SU-DHL-6 (cell line): Measurements from ENCODE around the gene TTC8.

Source experiments
- H2AFZ ChIP-seq: fragments of 200-600 bp; sonication (generic); 2 replicates; pipeline ENCODE4 v1.6.1; 2014; ENCODE audit warnings: low read depth, mild to moderate bottlenecking, moderate library complexity, mixed read lengths, antibody characterized with exemption, low read length; ENCODE audit not compliant: severe bottlenecking
- H3F3A ChIP-seq: fragments of 200-600 bp; shearing (Covaris generic); 2 replicates; pipeline ENCODE4 v1.6.0; 2016; ENCODE audit warnings: antibody characterized with exemption, mild to moderate bottlenecking; ENCODE audit not compliant: insufficient read depth
- H3K27ac ChIP-seq: fragments of 200-600 bp; sonication (generic); 2 replicates; pipeline ENCODE4 v1.5.1; 2016; ENCODE audit warnings: low read depth, mild to moderate bottlenecking, low read length, moderate library complexity, mixed read lengths
- H3K27me3 ChIP-seq: fragments of 200-600 bp; sonication (generic), shearing (Covaris generic); 2 replicates; pipeline ENCODE4 v1.6.0; 2014; ENCODE audit warnings: mild to moderate bottlenecking, low read length
- H3K36me3 ChIP-seq: fragments of 200-600 bp; sonication (generic); 2 replicates; pipeline ENCODE4 v1.6.1; 2014; ENCODE audit warnings: mild to moderate bottlenecking, low read length, mixed read lengths
- H3K4me2 ChIP-seq: fragments of 300-600, 200-600 bp; shearing (Covaris generic), sonication (generic); 2 replicates; pipeline ENCODE4 v1.6.0; 2014; ENCODE audit warnings: low read length, low read depth, mild to moderate bottlenecking; ENCODE audit not compliant: poor library complexity, severe bottlenecking
- H3K4me3 ChIP-seq: fragments of 200-600 bp; sonication (generic); 2 replicates; pipeline ENCODE4 v1.5.1; 2014; ENCODE audit warnings: antibody characterized with exemption, low read length, mild to moderate bottlenecking, mixed read lengths; ENCODE audit not compliant: insufficient read depth, poor library complexity, severe bottlenecking
- H3K79me2 ChIP-seq: fragments of 200-600 bp; sonication (generic); 2 replicates; pipeline ENCODE4 v1.6.1; 2014; ENCODE audit warnings: mild to moderate bottlenecking, low read length, moderate library complexity; ENCODE audit not compliant: insufficient read depth
- H3K9ac ChIP-seq: fragments of 200-600 bp; sonication (generic); 2 replicates; pipeline ENCODE4 v1.7.0; 2014; ENCODE audit warnings: mild to moderate bottlenecking, low read length
- H3K9me2 ChIP-seq: fragments of 200-600 bp; sonication (generic); replicated peaks from 2 replicates; pipeline ENCODE4 v1.6.1; 2014; ENCODE audit warnings: low read length; ENCODE audit not compliant: insufficient read depth
- H3K9me3 ChIP-seq: fragments of 200-600 bp; sonication (generic); 2 replicates; pipeline ENCODE4 v1.6.1; 2014; ENCODE audit warnings: low read length, mixed read lengths; ENCODE audit not compliant: insufficient read depth
- H4K20me1 ChIP-seq: fragments of 200-600 bp; sonication (generic); 2 replicates; pipeline ENCODE4 v1.6.1; 2014; ENCODE audit warnings: low read depth, mild to moderate bottlenecking, antibody characterized with exemption, low read length, moderate library complexity, mixed read lengths
- EZH2phosphoT487 ChIP-seq: fragments of 200-600 bp; sonication (generic), shearing (Covaris generic); conservative IDR thresholded peaks from 2 replicates; pipeline ENCODE4 v1.6.1; 2018; ENCODE audit warnings: mild to moderate bottlenecking, antibody characterized with exemption, low read length, moderate library complexity, mixed read lengths
- TF ChIP-seq, protein P1 (sequence below): fragments of 200-600 bp; sonication (generic); IDR thresholded peaks from one replicate; pipeline ENCODE4 v1.5.1; 2017; ENCODE audit warnings: antibody characterized with exemption, mild to moderate bottlenecking, low read length, moderate library complexity; ENCODE audit not compliant: insufficient read depth, poor library complexity, severe bottlenecking

The TTC8 gene

DNA sequence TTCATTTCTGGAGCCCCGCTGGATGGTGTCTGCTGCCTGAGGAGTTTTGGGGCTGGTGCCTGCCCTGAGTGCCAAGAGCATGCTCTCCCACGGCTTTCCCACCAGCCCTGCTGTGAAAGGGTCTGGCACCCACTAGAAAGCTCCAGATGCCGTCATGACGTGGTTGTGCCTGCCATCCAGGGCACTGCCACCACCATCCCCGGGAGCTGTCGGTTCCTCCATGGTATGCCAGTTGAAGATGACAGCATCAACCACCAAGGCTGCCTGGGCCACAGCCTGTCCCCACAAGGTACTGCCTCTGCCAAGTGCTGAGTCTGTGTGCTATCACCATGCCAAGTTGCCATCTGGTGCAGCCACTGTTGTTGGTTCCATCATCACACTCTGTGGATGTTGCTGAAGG, 85.9 kb downstream of the TTC8 start:
- Histone ChIP-seq H3K27ac (no peak overlapping the region), H3K79me2 (no peaks in the 10 kb centered on the region), H3K9me2 (no peaks in the 10 kb centered on the region), H3K4me3 (no peak overlapping the region), H3K4me2 (no peak overlapping the region), H3K27me3 (no peaks in the 10 kb centered on the region; the same call in 1 of the 2 replicates), H2AFZ (no peak overlapping the region), H3F3A (no peaks in the 10 kb centered on the region), H3K9me3 (no peaks in the 10 kb centered on the region), H4K20me1 (no peaks in the 10 kb centered on the region), H3K36me3 (no peaks in the 10 kb centered on the region), H3K9ac (no peak overlapping the region)
- TF ChIP-seq, protein P1, sequence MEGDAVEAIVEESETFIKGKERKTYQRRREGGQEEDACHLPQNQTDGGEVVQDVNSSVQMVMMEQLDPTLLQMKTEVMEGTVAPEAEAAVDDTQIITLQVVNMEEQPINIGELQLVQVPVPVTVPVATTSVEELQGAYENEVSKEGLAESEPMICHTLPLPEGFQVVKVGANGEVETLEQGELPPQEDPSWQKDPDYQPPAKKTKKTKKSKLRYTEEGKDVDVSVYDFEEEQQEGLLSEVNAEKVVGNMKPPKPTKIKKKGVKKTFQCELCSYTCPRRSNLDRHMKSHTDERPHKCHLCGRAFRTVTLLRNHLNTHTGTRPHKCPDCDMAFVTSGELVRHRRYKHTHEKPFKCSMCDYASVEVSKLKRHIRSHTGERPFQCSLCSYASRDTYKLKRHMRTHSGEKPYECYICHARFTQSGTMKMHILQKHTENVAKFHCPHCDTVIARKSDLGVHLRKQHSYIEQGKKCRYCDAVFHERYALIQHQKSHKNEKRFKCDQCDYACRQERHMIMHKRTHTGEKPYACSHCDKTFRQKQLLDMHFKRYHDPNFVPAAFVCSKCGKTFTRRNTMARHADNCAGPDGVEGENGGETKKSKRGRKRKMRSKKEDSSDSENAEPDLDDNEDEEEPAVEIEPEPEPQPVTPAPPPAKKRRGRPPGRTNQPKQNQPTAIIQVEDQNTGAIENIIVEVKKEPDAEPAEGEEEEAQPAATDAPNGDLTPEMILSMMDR: no peak
- no peak for TF ChIP-seq EZH2phosphoT487

DNA sequence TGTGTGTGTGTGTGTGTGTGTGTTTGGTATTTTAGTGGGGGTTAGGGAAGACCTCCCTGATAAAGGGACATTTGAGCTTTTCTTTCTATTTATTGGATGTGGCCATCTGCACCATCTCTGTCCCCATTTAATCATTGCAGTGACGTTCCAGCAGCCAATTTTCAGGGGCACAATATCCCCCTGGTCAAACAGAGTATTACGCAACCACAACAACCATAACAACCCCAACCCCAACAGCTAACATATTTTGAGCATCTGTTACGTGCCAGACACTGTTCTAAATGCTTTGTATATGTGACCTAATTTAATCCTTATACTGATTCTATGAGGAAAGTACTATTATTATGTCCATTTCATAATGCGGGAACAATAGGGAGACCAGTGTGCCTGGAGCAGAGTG, 87.4 kb downstream of the TTC8 start:
- H3K4me2 ChIP-seq: no peak overlapping the region
- TF ChIP-seq, protein P1: no peak
- TF ChIP-seq EZH2phosphoT487: no peak
- no peak overlapping the region for H3K27ac ChIP-seq

DNA sequence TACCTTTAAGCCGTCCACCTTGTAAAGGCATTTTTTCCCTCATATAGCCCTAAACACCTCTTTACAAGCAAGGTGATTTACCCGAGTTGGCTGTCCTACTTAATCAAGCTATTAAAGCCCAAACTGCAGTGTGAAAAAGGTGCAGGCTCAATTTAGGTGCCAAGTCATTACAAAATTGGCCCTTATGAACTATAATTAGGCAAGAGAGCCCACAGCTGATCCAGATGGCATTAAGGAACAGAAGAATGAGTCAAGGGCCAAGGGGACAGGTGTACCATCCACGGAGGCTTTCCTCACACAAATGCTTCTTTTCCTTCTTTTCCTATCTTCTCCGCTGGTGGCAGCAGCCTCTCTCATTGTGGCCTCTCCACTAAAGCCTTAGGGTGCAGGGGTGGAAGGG, 90.5 kb downstream of the TTC8 start:
- TF ChIP-seq, protein P1: no peak
- no peak for TF ChIP-seq EZH2phosphoT487
- no peak overlapping the region for H3K4me3 ChIP-seq
- no peaks in the 10 kb centered on the region for H3F3A ChIP-seq
- H3K79me2 ChIP-seq: no peaks in the 10 kb centered on the region
- H4K20me1 ChIP-seq: no peaks in the 10 kb centered on the region
- H3K36me3 ChIP-seq: no peaks in the 10 kb centered on the region
- H2AFZ ChIP-seq: no peak overlapping the region
- H3K4me2 ChIP-seq: no peak overlapping the region
- no peak overlapping the region for H3K27ac ChIP-seq
- H3K9me3 ChIP-seq: no peaks in the 10 kb centered on the region
- no peaks in the 10 kb centered on the region for H3K9me2 ChIP-seq
- H3K9ac ChIP-seq: no peak overlapping the region
- no peaks in the 10 kb centered on the region for H3K27me3 ChIP-seq

More for the DNA sequence above, 87.4 kb downstream of the TTC8 start:
- H4K20me1 ChIP-seq: no peaks in the 10 kb centered on the region
- H2AFZ ChIP-seq: no peak overlapping the region
- H3K9me3 ChIP-seq: no peaks in the 10 kb centered on the region
- no peak overlapping the region for H3K9ac ChIP-seq
- no peak overlapping the region for H3K4me3 ChIP-seq
- H3K9me2 ChIP-seq: no peaks in the 10 kb centered on the region
- H3K27me3 ChIP-seq: no peaks in the 10 kb centered on the region; the same call in 1 of the 2 replicates
- H3K79me2 ChIP-seq: no peaks in the 10 kb centered on the region
- no peaks in the 10 kb centered on the region for H3F3A ChIP-seq
- no peaks in the 10 kb centered on the region for H3K36me3 ChIP-seq
